Measurements from ENCODE around the gene FXYD3.

DNA sequence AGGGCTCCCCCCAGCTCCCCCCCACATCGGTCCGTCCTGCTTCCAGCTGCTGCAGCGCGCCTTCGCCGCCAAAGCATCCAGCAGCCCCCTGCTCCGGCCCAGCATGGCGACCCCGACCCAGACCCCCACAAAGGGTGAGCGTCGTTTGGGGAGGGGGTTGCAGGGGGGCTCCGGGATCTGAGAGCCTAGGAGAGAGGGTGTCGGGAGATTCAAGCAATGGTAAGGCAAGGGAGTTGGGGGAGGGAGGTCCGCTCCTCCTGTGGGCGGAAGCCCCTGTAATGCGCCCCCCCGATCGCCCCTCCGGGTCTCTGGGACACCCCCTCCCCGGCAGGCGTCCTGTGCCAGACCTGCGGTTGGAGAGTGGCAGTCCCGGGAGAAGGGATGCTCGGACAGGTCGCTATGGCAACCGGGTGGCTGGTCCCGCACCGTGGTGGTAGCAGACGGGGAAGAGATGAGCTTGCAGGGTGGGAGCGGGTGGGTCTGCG lies 27.6 kb downstream of the FXYD3 start, which contains the start of gene FXYD7:
- no peak for TF ChIP-seq CTCF (conservative IDR thresholded peaks at IDR 0.05 in 1 of 2, IDR thresholded peaks at IDR 0.05 in 1 of 2; ENCODE audit: low read depth in 1 of 2, low read length in 2 of 2)
- no peak for TF ChIP-seq EZH2 (IDR thresholded peaks at IDR 0.05; ENCODE audit: low read length, missing control alignments)
